Muscle layer of duodenum (tissue), 2 donors: ENCODE data around the gene PGBD5.
"Not testable (repeated sequence)": the region's sequence is repeated elsewhere in the genome, so short reads cannot be mapped to it uniquely, and the experiment has no call there.

Experiments
- H3K27ac ChIP-seq: one replicate; pipeline ENCODE4 v1.7.0; 2013; ENCODE audit warnings: mild to moderate bottlenecking, low read length
- H3K27me3 ChIP-seq: one replicate; pipeline ENCODE4 v1.7.0; 2013; ENCODE audit warnings: low read depth, mild to moderate bottlenecking, control low read depth, low read length
- H3K36me3 ChIP-seq, 2 donors: one replicate each; pipeline ENCODE4 v1.7.0; 2013; ENCODE audit warnings: low read length in 2 of 2, control low read depth in 1 of 2, mild to moderate bottlenecking in 1 of 2; ENCODE audit not compliant: insufficient read depth in 2 of 2, control insufficient read depth in 1 of 2
- H3K4me1 ChIP-seq, 2 donors: one replicate each; pipeline ENCODE4 v1.7.0; 2013; ENCODE audit warnings: low read length in 2 of 2, mild to moderate bottlenecking in 2 of 2, control low read depth in 1 of 2, moderate library complexity in 1 of 2; ENCODE audit not compliant: insufficient read depth in 2 of 2, control insufficient read depth in 1 of 2
- H3K4me3 ChIP-seq, 2 donors: one replicate each; pipeline ENCODE4 v1.7.0; 2013; ENCODE audit warnings: low read length in 2 of 2, low read depth in 1 of 2, mild to moderate bottlenecking in 1 of 2
- H3K9me3 ChIP-seq, 2 donors: one replicate each; pipeline ENCODE4 v1.7.0; 2013; ENCODE audit warnings: low read length in 2 of 2, control low read depth in 1 of 2, mild to moderate bottlenecking in 1 of 2; ENCODE audit not compliant: control insufficient read depth in 1 of 2
- donor health status: healthy.

PGBD5 gene, protein sequence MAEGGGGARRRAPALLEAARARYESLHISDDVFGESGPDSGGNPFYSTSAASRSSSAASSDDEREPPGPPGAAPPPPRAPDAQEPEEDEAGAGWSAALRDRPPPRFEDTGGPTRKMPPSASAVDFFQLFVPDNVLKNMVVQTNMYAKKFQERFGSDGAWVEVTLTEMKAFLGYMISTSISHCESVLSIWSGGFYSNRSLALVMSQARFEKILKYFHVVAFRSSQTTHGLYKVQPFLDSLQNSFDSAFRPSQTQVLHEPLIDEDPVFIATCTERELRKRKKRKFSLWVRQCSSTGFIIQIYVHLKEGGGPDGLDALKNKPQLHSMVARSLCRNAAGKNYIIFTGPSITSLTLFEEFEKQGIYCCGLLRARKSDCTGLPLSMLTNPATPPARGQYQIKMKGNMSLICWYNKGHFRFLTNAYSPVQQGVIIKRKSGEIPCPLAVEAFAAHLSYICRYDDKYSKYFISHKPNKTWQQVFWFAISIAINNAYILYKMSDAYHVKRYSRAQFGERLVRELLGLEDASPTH

DNA sequence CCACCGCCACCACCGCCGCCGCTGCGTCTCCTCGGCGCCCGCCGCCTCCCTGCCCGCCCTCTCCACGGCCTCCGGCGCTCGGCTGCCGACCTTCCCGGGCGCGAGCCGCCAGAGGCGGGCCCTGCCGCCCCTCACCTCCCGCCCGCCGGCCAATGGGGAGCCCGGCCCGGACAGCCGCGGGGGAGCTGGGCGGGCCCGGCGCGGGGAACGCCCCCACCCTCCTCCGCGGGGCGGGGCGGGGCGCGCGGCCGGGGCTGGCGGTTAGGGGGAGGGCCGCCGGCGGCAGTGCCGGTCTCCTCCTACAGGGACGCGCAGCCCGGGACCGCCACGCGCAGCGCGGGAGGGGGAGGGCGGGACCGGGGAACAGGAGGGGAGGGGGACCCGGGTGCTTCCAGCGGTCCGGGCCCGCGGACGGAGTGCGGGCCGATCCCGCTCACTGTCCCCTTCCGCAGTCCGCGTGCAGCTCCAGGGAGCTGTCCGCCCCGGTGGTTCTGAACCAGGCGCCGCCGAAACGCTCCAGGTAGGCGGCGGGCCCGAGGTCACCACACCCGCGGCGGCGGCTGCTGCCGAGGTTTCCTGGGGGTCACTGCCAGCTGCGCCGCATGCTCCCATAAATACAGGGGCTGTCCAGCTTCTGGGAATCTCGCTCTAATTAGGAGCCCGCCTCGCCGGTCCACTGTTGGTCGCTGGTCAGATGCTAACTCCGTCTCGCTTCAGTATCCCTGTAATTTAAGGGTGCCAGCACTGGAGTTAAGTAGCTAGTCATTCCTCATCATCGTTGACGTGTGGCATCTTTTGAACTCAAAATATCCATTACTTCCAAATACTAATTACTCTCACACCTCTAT, at the start of gene PGBD5:
Gene PGBD5, minus strand, starts transcription at position 87 of the 848 bp plus-strand sequence. CDS start 404 bp downstream, outside the sequence.
- Histone ChIP-seq H3K4me1 (peaks cover 0 to 7% of the 10 kb centered on the region in 2 donors), H3K27ac (no peak within 1 kb of the TSS), H3K9me3 (peaks cover 0 to 3% of the 10 kb centered on the region in 2 donors), H3K36me3 (no peaks in the 10 kb centered on the region), H3K27me3 (peaks cover 32% of the 10 kb centered on the region), H3K4me3 (peak within 1 kb of the TSS in 1 of 2 donors; percentile 69)

DNA sequence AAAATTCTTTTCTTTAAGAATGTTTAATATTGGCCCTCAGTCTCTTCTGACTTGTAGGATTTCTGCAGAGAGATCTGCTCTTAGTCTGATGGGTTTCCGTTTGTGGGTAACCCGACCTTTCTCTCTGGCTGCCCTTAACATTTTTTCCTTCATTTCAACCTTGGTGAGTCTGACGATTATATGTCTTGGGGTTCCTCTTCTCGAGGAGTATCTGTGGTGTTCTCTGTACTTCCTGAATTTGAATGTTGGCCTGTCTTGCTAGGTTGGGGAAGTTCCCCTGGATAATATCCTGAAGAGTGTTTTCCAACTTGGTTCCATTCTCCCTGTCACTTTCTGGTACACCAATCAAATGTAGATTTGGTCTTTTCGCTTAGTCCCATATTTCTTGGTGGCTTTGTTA, 48.8 kb upstream of the PGBD5 start:
- not testable (repeated sequence) for H3K27ac ChIP-seq, H3K9me3 ChIP-seq, H3K27me3 ChIP-seq, H3K4me3 ChIP-seq, H3K36me3 ChIP-seq, H3K4me1 ChIP-seq

DNA sequence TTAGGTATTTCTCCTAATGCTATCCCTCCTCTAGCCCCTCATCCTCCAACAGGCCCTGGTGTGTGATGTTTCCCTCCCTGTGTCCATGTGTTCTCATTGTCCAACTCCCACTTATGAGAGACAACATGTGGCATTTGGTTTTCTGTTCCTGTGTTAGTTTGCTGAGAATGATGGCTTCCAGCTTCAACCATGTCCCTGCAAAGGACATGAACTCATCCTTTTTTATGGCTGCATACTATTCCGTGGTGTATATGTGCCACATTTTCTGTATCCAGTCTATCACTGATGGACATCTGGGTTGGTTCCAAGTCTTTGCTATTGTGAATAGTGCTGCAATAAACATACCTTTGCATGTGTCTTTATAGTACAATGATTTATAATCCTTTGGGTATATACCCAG, 44.6 kb upstream of the PGBD5 start:
- not testable (repeated sequence) for H3K36me3 ChIP-seq, H3K4me3 ChIP-seq, H3K27ac ChIP-seq, H3K9me3 ChIP-seq, H3K4me1 ChIP-seq, H3K27me3 ChIP-seq

DNA sequence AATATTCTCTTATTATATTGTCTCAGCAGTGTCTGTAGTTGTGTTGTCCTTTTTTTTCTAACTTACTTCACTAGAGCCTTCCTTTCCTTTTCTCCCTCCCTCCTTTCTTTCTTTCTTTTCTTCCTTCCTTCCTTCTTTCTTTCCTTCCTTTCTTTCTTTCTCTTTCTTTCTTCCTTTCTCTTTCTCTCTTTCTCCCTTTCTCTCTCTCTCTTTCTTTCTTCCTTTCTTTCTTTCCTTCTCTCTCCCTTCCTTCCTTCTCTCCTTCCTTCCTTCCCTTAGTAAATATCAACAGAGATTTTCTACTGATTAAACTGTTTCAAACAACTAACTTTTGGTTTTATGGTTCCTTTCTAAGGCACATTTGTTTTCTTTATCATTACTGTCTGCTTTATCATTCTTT, 43.1 kb upstream of the PGBD5 start:
- no peaks in the 10 kb centered on the region for H3K27me3 ChIP-seq
- no peaks in the 10 kb centered on the region for H3K4me1 ChIP-seq
- no peak overlapping the region for H3K4me3 ChIP-seq
- H3K9me3 ChIP-seq, result peaks cover 0 to 7% of the 10 kb centered on the region in 2 donors
- H3K36me3 ChIP-seq, result no peaks in the 10 kb centered on the region
- H3K27ac ChIP-seq, result no peak overlapping the region

DNA sequence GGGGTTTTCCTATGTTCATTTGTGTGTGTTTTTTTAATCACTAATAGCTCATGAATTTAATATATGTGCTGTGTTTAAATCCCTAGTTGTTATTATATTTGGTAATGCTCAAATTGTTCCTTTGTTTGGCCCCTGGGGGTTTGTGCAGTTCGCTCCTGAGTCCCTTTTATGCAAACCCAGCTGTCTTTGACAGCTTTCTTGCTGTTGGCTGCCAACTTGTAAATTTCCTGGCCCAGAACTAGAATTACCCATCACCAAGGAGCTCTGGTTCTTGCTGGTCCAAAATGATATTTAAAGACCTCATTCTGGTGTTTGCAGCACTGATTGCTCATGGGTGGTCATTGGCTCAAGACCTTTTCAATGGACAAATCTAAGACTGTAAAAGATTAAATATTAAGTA, 39.6 kb upstream of the PGBD5 start:
- Histone ChIP-seq H3K27me3 (no peaks in the 10 kb centered on the region), H3K36me3 (no peaks in the 10 kb centered on the region), H3K9me3 (peaks cover 0 to 7% of the 10 kb centered on the region in 2 donors), H3K27ac (no peak overlapping the region), H3K4me3 (no peak overlapping the region), H3K4me1 (no peaks in the 10 kb centered on the region)

DNA sequence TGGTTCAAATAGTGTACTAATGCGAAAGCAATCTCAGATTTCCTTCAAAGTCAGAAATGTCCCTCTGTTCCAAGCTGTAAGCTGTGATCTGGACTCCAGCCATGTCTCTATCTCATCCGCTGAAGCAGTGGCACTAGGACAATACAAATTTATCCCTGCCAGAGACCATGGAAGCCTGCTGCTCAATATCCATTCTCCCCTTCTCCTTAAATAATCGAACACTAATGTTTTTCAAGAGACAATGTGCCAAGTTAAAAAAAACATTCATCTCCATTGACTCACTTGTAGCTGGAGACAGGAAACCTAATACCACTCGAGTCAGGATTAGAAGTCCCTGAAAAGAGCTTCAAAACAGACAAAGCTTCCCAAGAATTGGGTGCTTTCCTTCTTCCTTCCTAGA, 38.5 kb upstream of the PGBD5 start:
- Histone ChIP-seq H3K4me1 (no peaks in the 10 kb centered on the region), H3K27me3 (no peaks in the 10 kb centered on the region), H3K27ac (no peak overlapping the region), H3K9me3 (peaks cover 0 to 4% of the 10 kb centered on the region in 2 donors), H3K4me3 (no peak overlapping the region), H3K36me3 (no peaks in the 10 kb centered on the region)

DNA sequence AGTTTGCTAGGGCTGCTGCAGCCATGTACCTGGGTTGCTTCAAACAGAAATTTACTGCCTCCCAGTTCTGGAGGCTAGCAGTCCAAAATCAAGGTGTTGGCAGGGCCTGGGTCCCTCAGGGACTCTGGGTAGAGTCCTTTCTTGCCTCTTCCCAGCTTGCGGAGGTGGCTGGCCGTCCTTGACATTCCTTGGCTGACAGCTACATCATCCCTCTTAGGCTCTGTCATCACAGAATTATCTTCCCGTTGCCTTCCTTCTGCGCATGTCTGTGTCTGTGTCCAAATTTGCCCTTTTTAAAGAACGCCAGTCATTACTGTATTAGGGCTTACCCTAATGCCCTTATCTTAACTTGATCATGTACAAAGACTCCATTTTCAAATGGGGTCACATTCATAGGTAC, 37.6 kb upstream of the PGBD5 start:
- H3K4me3 ChIP-seq, result no peak overlapping the region
- H3K4me1 ChIP-seq, result no peaks in the 10 kb centered on the region
- H3K27ac ChIP-seq, result no peak overlapping the region
- H3K9me3 ChIP-seq, result peaks cover 0 to 4% of the 10 kb centered on the region in 2 donors
- no peaks in the 10 kb centered on the region for H3K36me3 ChIP-seq
- H3K27me3 ChIP-seq, result no peaks in the 10 kb centered on the region

DNA sequence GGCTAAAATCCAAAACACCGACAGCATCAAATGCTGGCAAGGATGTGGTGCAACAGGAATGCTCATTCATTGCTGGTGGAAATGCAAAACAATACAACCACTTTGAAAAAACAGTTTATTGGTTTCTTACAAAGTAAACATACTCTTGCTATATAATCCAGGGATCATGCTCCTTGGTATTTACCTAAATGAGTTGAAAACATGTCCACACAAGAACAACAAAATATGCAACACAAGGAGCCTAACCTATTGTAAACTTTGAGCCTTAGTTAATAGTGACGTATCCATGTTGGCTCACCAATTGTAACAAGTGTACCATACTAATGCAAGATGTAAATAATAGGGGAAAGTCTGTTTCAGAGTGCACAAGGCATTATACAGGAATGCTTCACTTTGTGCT, 37.2 kb upstream of the PGBD5 start:
- no peak overlapping the region for H3K4me3 ChIP-seq
- H3K36me3 ChIP-seq, result no peaks in the 10 kb centered on the region
- H3K27me3 ChIP-seq, result no peaks in the 10 kb centered on the region
- H3K27ac ChIP-seq, result no peak overlapping the region
- no peaks in the 10 kb centered on the region for H3K4me1 ChIP-seq
- peaks cover 0 to 4% of the 10 kb centered on the region in 2 donors for H3K9me3 ChIP-seq

DNA sequence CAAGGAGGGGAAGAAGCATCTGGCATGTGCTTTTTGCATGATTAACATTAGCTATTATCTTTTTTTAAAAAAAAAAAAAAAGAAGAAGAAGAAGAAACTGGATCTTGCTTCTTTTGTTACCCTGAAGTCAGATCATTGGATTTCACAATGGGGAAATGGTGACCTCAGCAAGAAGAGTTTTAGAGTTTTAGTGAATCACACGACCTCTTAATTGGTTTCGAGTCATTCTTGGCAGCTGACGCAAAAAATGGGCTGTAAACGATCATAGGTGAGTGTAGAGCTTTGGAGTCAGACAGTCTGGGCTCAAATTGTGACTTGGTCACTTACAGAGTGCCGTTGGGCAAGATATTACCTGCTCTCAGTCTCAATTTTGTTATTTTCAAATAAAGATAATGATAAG, 33.3 kb upstream of the PGBD5 start:
- H3K27ac ChIP-seq, result no peak overlapping the region
- no peaks in the 10 kb centered on the region for H3K9me3 ChIP-seq
- no peak overlapping the region for H3K4me3 ChIP-seq
- H3K27me3 ChIP-seq, result no peaks in the 10 kb centered on the region
- no peaks in the 10 kb centered on the region for H3K4me1 ChIP-seq
- H3K36me3 ChIP-seq, result no peaks in the 10 kb centered on the region

DNA sequence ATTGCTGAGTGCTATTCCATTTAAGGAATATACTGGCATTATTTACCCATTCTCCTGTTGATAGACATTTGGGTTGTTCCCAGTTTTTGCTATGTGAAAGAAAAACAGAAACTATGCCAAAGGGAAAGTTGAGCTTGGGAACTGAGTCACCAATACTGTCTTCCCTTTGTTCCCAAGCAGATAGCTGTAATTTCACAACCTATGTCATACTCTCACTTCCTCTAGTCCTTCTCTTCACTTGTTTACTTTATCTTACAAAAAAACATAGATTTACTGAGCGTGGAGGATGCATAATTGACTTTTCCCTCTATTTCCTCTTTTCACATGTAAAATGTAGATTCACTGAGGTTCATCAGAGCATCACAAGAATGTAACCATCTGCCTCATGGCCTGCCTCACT, 32.4 kb upstream of the PGBD5 start:
- Histone ChIP-seq H3K4me1 (no peaks in the 10 kb centered on the region), H3K27me3 (no peaks in the 10 kb centered on the region), H3K27ac (no peak overlapping the region), H3K9me3 (no peaks in the 10 kb centered on the region), H3K36me3 (no peaks in the 10 kb centered on the region), H3K4me3 (no peak overlapping the region)

DNA sequence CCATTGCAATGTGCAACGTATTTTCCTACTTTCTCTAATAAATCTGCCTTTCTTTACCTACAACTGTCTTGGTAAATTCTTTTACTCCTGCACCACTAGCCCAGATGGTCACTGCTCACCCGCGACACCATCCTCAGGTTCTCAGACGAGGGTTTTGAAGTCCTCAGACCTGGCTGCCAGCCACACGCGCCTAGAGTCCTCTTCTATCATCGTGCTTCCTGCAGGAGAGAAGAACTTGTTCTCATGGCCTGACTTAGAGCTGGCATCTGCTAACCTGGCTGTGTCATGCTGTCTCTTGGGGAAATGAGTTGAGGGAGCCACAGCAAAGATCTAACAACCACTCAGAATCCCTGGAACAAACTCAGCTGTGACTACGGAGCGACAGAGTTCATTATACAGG, 30.3 kb upstream of the PGBD5 start:
- Histone ChIP-seq H3K4me1 (no peaks in the 10 kb centered on the region), H3K27me3 (no peaks in the 10 kb centered on the region), H3K27ac (no peak overlapping the region)

More for the DNA sequence above, 30.3 kb upstream of the PGBD5 start:
- Histone ChIP-seq H3K36me3 (no peaks in the 10 kb centered on the region), H3K9me3 (no peaks in the 10 kb centered on the region), H3K4me3 (no peak overlapping the region)
